Ureter (tissue), 1 donor: ENCODE results near the gene SUCO. TPM values are rescaled to one million over a fixed set of nuclear protein-coding genes. Genes with fewer than 3 reads are reported as not detected.
"Not testable (repeated sequence)": the region's sequence is repeated elsewhere in the genome, so short reads cannot be mapped to it uniquely, and the experiment has no call there.

Experiments used
- DNase-seq: peaks from one replicate; pipeline ENCODE4 v3.0.0-alpha.2; 2020; ENCODE audit warnings: low spot score
- total RNA-seq: library from RNA; stranded (reverse); gene quantifications from one replicate; pipeline ENCODE4 v1.2.4, GENCODE V29; 2023
- donor health status: DM: yes; HTN: yes; CAD: no.

SUCO gene
- total RNA-seq, 1 donor from 2014 or later, result 62.4 TPM

- DNase-seq, result no peak
These were observed 33.4 kb downstream of the SUCO start for GRCh38 chr1:172566196-172566997.

GRCh38 chr1:172567720-172568119 is 34.8 kb downstream of the SUCO start:
- DNase-seq, result no peak

GRCh38 chr1:172574080-172574479 is 41.1 kb downstream of the SUCO start:
- no peak for DNase-seq

- no peak for DNase-seq
These were observed 45.6 kb downstream of the SUCO start for GRCh38 chr1:172578586-172578985.

GRCh38 chr1:172581273-172581672 is 48.3 kb downstream of the SUCO start:
- no peak for DNase-seq

GRCh38 chr1:172581779-172582178 is 48.8 kb downstream of the SUCO start:
- no peak for DNase-seq

- DNase-seq, result no peak
These were observed 49.9 kb downstream of the SUCO start for GRCh38 chr1:172582889-172583288.

GRCh38 chr1:172585348-172585747 is 52.4 kb downstream of the SUCO start:
- DNase-seq, result no peak

- DNase-seq, result no peak
These were observed 52.9 kb downstream of the SUCO start for GRCh38 chr1:172585861-172586260.

- no peak for DNase-seq
These were observed 55.6 kb downstream of the SUCO start for GRCh38 chr1:172588296-172589291.

GRCh38 chr1:172589553-172589952 is 56.6 kb downstream of the SUCO start:
- no peak for DNase-seq

GRCh38 chr1:172591429-172591828 is 58.5 kb downstream of the SUCO start:
- not testable (repeated sequence) for DNase-seq

GRCh38 chr1:172595066-172595465 is 62.1 kb downstream of the SUCO start:
- DNase-seq, result not testable (repeated sequence)

- not testable (repeated sequence) for DNase-seq
These were observed 63.8 kb downstream of the SUCO start for GRCh38 chr1:172596782-172597181.

GRCh38 chr1:172599912-172600311 is 67.0 kb downstream of the SUCO start:
- no peak for DNase-seq

- no peak for DNase-seq
These were observed 67.7 kb downstream of the SUCO start for GRCh38 chr1:172600615-172601014.

- DNase-seq, result no peak
These were observed 68.2 kb downstream of the SUCO start for GRCh38 chr1:172601046-172601630.

- no peak for DNase-seq
These were observed 69.8 kb downstream of the SUCO start for GRCh38 chr1:172602706-172603105.

GRCh38 chr1:172603816-172604215 is 70.9 kb downstream of the SUCO start:
- DNase-seq, result no peak

GRCh38 chr1:172605641-172606040 is 72.7 kb downstream of the SUCO start:
- DNase-seq, result no peak

GRCh38 chr1:172607145-172607544 is 74.2 kb downstream of the SUCO start:
- no peak for DNase-seq

- no peak for DNase-seq
These were observed 75.2 kb downstream of the SUCO start for GRCh38 chr1:172608098-172608601.
